Measurements from ENCODE around the gene MAU2. TPM values are rescaled to one million over a fixed set of nuclear protein-coding genes. Genes with fewer than 3 reads are reported as not detected.

The MAU2 gene
- total and polyA plus RNA-seq, 2 of the 8 experiments (the other 6 are each of a cell fraction or from before 2014, with no cell fraction given), result 32.0 to 40.8 TPM

GRCh38 chr19:19342086-19343015 lies 21.7 kb downstream of the MAU2 start:
- no peak overlapping the region for H4K5ac ChIP-seq (ENCODE audit: insufficient read length, low read depth, low read length)
- H3K18ac ChIP-seq (ENCODE audit: extremely low read depth, low read length), result no peak overlapping the region
- ChIA-PET POLR2A (ENCODE audit: partially characterized antibody) (interaction anchor here (0.7 to 1.6 kb wide), 10 partner anchors 9 to 157 kb away, joined by 3 to 9 read pairs (median 3); no protein-coding TSS in a partner anchor), CTCF (ENCODE audit: partially characterized antibody) (interaction anchor here (0.6 to 5.8 kb wide), 26 partner anchors 11 to 266 kb away, joined by 3 to 56 read pairs (median 4); partner anchors contain the start of gene NDUFA13)
- no peak overlapping the region for H3K27ac ChIP-seq (ENCODE audit: low read depth, low read length)
- peak; percentile 71 to 95 for DNase-seq (ENCODE audit: low read depth in 1 of 2, low spot score in 2 of 2)
- H3K4me2 ChIP-seq (ENCODE audit: insufficient read depth in 1 of 2, low read depth in 2 of 2, low read length in 2 of 2), result no peak overlapping the region
- no peak overlapping the region for H3K9ac ChIP-seq (replicated peaks in 1 of 4; ENCODE audit: extremely low read depth in 1 of 4, low read depth in 3 of 4, low read length in 3 of 4)
- no peaks in the 10 kb centered on the region for H3K79me2 ChIP-seq (ENCODE audit: control insufficient read depth in 1 of 2, insufficient read depth in 2 of 2, low read length in 2 of 2)
- H3K4ac ChIP-seq (replicated peaks; ENCODE audit: insufficient read length, low read depth, low read length), result no peak overlapping the region
- H3K9me3 ChIP-seq (ENCODE audit: insufficient read depth in 2 of 2, low read depth in 1 of 2, low read length in 1 of 2), result no peaks in the 10 kb centered on the region
- 71% methylated on average over 27 of the region's 28 CpGs; no CpG with 5 or more reads in 1 of the 2 experiments for WGBS, 2 experiments (ENCODE audit: extremely low coverage in 1 of 2, insufficient coverage in 1 of 2, insufficient read length in 1 of 2, insufficient replicate concordance in 2 of 2, low coverage in 1 of 2, low lambda C conversion rate in 2 of 2, missing lambda C conversion rate in 1 of 2)
- H2BK20ac ChIP-seq (ENCODE audit: low read length), result no peak overlapping the region
- peaks cover 29 to 59% (median 45%) of the 10 kb centered on the region in 4 experiments for H3K36me3 ChIP-seq (ENCODE audit: control insufficient read depth in 2 of 4, insufficient read depth in 4 of 4, low read length in 3 of 4)
- no peak overlapping the region for H3K23ac ChIP-seq (ENCODE audit: insufficient read length)
- no peak overlapping the region for H2BK5ac ChIP-seq (ENCODE audit: low read depth, low read length)
- H3K56ac ChIP-seq (replicated peaks; ENCODE audit: insufficient read length, low read depth, low read length), result no peak overlapping the region
- no peaks in the 10 kb centered on the region for H3K23me2 ChIP-seq (ENCODE audit: low read depth, low read length)
- H2AK5ac ChIP-seq (ENCODE audit: low read depth, low read length), result no peak overlapping the region
- no peak overlapping the region for H3K14ac ChIP-seq (ENCODE audit: insufficient read length)
- peak; percentile 39 for FAIRE-seq
- no peaks in the 10 kb centered on the region; the same call in 1 of the 2 replicates for H3K79me1 ChIP-seq (ENCODE audit: low read depth, low read length)
- H4K91ac ChIP-seq (replicated peaks; ENCODE audit: insufficient read length, low read length), result no peak overlapping the region
- H2BK120ac ChIP-seq (replicated peaks; ENCODE audit: low read depth, low read length), result no peak overlapping the region
- no peak overlapping the region for H2BK12ac ChIP-seq (ENCODE audit: low read depth, low read length)
- no peak overlapping the region for H2AFZ ChIP-seq (ENCODE audit: low read length)
- H3K27me3 ChIP-seq (replicated peaks in 1 of 4; ENCODE audit: control insufficient read depth in 3 of 4, extremely low read depth in 1 of 4, insufficient read depth in 3 of 4, low read length in 3 of 4), result no peaks in the 10 kb centered on the region
- no peak overlapping the region for H3K4me3 ChIP-seq (ENCODE audit: extremely low read depth in 1 of 4, insufficient read depth in 2 of 4, low read depth in 3 of 4, low read length in 4 of 4)
- no peaks in the 10 kb centered on the region; a peak in 1 of 7 replicates for H3K4me1 ChIP-seq (replicated peaks in 1 of 4; ENCODE audit: control insufficient read depth in 3 of 4, insufficient read depth in 4 of 4, low read length in 3 of 4)
- no peak overlapping the region for H2BK15ac ChIP-seq (ENCODE audit: low read length)
- no peak overlapping the region for H4K8ac ChIP-seq (ENCODE audit: extremely low read depth, insufficient read depth, low read length)
- peaks cover 6 to 18% of the 10 kb centered on the region in 2 experiments for H4K20me1 ChIP-seq (replicated peaks in 1 of 2; ENCODE audit: control insufficient read depth in 1 of 2, insufficient read depth in 2 of 2, low read length in 2 of 2)
- no peak for TF ChIP-seq ASH2L (IDR thresholded peaks at IDR 0.05; ENCODE audit: low read length)
- TF ChIP-seq SIN3A (conservative IDR thresholded peaks at IDR 0.05 in 1 of 2, IDR thresholded peaks at IDR 0.05 in 1 of 2; ENCODE audit: low read depth in 1 of 2, low read length in 2 of 2), result peak in 1 of 2 experiments; percentile 73; a peak in 2 of 4 replicates
- TF ChIP-seq EGR1 (IDR thresholded peaks at IDR 0.05; ENCODE audit: borderline replicate concordance, low read depth, low read length), result no peak
- TF ChIP-seq SIX5 (IDR thresholded peaks at IDR 0.05; ENCODE audit: low read depth, low read length), result no peak
- TF ChIP-seq USF2 (IDR thresholded peaks at IDR 0.05; ENCODE audit: low read length), result peak; percentile 58
- peak; percentile 75 to 78 for TF ChIP-seq RAD21 (IDR thresholded peaks at IDR 0.05 in 1 of 2, conservative IDR thresholded peaks at IDR 0.05 in 1 of 2; ENCODE audit: low read depth in 2 of 2, low read length in 2 of 2)
- TF ChIP-seq ATF3 (IDR thresholded peaks at IDR 0.05; ENCODE audit: insufficient read depth, low read depth, low read length), result peak; percentile 66; the same call in 1 of the 2 replicates
- TF ChIP-seq CHD1 (IDR thresholded peaks at IDR 0.05; ENCODE audit: low read depth, low read length), result no peak
